ENCODE measurements around the gene TMC1. TPM values are rescaled to one million over a fixed set of nuclear protein-coding genes. Genes with fewer than 3 reads are reported as not detected.

The TMC1 gene
- total RNA-seq: 0.14 TPM in 1 of 2 replicates, not detected in the other

DNA sequence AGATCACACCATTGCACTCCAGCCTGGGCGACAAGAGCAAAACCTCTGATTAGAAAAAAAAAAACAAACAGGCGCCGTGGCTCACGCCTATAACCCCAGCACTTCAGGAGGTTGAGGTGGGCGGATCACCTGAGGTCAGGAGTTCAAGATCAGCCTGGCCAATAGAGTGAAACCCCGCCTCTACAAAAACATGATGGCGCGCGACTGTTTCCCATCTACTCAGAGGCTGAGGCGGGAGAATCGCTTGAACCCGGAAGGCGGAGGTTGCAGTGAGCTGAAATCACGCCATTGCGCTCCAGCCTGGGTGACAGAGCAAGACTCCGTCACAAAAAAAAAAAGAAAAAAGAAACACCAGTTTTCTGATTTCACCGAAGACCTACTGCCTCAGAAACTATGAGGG is at the start of gene TMC1:
Gene TMC1 (plus strand): TSS at position 193 of the 400 bp plus-strand sequence. CDS start 127,041 bp downstream, outside the sequence.

Other genes starting within 250 kb of the TMC1 start
- 38.0 and 47.8 TPM in 2 replicates for gene ZFAND5, start 156.4 kb upstream of the TMC1 start, total RNA-seq